Measurements from ENCODE around the gene SLC30A2.

DNA sequence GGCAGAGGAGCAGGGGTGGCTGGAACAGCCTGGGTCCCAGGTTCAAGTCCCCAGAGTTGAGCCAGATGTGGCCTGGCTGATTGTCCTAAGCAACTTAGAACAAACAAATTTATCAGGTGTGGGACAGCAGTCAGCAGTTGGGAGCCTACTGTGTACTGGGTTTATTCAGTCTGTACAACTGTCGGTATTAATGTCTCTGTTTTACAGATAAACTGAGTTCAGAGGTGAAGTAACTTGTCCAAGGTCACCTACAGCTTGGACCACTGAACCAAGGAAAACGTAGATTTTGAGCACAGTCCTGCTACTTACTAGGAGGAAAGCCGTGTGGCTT, 36.1 kb upstream of the SLC30A2 start:
- TF ChIP-seq, protein P1, sequence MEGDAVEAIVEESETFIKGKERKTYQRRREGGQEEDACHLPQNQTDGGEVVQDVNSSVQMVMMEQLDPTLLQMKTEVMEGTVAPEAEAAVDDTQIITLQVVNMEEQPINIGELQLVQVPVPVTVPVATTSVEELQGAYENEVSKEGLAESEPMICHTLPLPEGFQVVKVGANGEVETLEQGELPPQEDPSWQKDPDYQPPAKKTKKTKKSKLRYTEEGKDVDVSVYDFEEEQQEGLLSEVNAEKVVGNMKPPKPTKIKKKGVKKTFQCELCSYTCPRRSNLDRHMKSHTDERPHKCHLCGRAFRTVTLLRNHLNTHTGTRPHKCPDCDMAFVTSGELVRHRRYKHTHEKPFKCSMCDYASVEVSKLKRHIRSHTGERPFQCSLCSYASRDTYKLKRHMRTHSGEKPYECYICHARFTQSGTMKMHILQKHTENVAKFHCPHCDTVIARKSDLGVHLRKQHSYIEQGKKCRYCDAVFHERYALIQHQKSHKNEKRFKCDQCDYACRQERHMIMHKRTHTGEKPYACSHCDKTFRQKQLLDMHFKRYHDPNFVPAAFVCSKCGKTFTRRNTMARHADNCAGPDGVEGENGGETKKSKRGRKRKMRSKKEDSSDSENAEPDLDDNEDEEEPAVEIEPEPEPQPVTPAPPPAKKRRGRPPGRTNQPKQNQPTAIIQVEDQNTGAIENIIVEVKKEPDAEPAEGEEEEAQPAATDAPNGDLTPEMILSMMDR (IDR thresholded peaks at IDR 0.05; ENCODE audit: insufficient read depth, low read length), result no peak
- TF ChIP-seq, protein P2, sequence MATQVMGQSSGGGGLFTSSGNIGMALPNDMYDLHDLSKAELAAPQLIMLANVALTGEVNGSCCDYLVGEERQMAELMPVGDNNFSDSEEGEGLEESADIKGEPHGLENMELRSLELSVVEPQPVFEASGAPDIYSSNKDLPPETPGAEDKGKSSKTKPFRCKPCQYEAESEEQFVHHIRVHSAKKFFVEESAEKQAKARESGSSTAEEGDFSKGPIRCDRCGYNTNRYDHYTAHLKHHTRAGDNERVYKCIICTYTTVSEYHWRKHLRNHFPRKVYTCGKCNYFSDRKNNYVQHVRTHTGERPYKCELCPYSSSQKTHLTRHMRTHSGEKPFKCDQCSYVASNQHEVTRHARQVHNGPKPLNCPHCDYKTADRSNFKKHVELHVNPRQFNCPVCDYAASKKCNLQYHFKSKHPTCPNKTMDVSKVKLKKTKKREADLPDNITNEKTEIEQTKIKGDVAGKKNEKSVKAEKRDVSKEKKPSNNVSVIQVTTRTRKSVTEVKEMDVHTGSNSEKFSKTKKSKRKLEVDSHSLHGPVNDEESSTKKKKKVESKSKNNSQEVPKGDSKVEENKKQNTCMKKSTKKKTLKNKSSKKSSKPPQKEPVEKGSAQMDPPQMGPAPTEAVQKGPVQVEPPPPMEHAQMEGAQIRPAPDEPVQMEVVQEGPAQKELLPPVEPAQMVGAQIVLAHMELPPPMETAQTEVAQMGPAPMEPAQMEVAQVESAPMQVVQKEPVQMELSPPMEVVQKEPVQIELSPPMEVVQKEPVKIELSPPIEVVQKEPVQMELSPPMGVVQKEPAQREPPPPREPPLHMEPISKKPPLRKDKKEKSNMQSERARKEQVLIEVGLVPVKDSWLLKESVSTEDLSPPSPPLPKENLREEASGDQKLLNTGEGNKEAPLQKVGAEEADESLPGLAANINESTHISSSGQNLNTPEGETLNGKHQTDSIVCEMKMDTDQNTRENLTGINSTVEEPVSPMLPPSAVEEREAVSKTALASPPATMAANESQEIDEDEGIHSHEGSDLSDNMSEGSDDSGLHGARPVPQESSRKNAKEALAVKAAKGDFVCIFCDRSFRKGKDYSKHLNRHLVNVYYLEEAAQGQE (IDR thresholded peaks at IDR 0.05; ENCODE audit: insufficient replicate concordance, low read depth), result no peak
- TF ChIP-seq POLR2AphosphoS5 (IDR thresholded peaks at IDR 0.05; ENCODE audit: low read depth) (no peak), GABPA (IDR thresholded peaks at IDR 0.05; ENCODE audit: low read depth) (no peak), SPI1 (IDR thresholded peaks at IDR 0.05; ENCODE audit: borderline replicate concordance, low read depth) (no peak)

Measured in HL-60 (cell line).